ENCODE results near the gene AMMECR1. TPM values are rescaled to one million over a fixed set of nuclear protein-coding genes. Genes with fewer than 3 reads are reported as not detected.

Gene AMMECR1
- total and polyA plus RNA-seq, 2 experiments from 2014 or later, result 16.9 to 32.5 TPM

DNA sequence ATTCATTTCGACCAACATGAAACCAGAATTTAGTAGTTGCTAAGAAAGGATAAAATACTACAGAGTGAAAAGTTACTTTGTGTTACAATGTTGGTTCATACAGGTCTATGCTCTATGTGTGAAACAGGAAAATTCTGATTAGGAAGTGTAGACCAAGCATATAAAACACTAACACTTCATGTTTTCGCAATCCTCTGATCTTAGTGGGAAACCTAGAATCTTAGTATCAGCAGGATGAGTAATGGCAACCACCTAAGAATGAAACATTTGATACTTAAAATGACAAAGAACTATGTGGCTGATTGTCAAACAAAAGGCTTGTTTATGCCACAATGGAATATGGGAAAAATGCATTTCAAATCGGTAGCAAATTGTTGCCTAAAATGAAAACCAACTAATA is 116.1 kb downstream of the AMMECR1 start:
- no peak overlapping the region for H3K4me3 Mint-ChIP-seq
- Histone ChIP-seq H3K4me2 (no peak overlapping the region), H3K27ac (ENCODE audit: low read depth) (no peak overlapping the region), H2AFZ (no peak overlapping the region), H3K9me2 (ENCODE audit: insufficient read depth) (no peaks in the 10 kb centered on the region), H3K4me1 (ENCODE audit: insufficient read depth) (no peaks in the 10 kb centered on the region), H3F3A (replicated peaks; ENCODE audit: low read depth) (no peaks in the 10 kb centered on the region), H3K4me3 (no peak overlapping the region), H3K79me2 (replicated peaks; ENCODE audit: insufficient read depth) (no peaks in the 10 kb centered on the region), H3K27me3 (ENCODE audit: insufficient read depth) (no peaks in the 10 kb centered on the region), H4K20me1 (replicated peaks; ENCODE audit: insufficient read depth) (no peaks in the 10 kb centered on the region; the same call in 1 of the 2 replicates), H3K36me3 (ENCODE audit: insufficient read depth) (no peaks in the 10 kb centered on the region)
- no peaks in the 10 kb centered on the region for H3K4me1 Mint-ChIP-seq
- no peaks in the 10 kb centered on the region; the same call in 2 of the 3 replicates for H3K36me3 Mint-ChIP-seq (ENCODE audit: low read depth)
- no peak for TF ChIP-seq ZNF331 (CRISPR knock-in tag; IDR thresholded peaks at IDR 0.05; ENCODE audit: low read depth)
- TF ChIP-seq CREB1 (CRISPR knock-in tag; IDR thresholded peaks at IDR 0.05; ENCODE audit: low read depth), result no peak
- TF ChIP-seq, protein P1, sequence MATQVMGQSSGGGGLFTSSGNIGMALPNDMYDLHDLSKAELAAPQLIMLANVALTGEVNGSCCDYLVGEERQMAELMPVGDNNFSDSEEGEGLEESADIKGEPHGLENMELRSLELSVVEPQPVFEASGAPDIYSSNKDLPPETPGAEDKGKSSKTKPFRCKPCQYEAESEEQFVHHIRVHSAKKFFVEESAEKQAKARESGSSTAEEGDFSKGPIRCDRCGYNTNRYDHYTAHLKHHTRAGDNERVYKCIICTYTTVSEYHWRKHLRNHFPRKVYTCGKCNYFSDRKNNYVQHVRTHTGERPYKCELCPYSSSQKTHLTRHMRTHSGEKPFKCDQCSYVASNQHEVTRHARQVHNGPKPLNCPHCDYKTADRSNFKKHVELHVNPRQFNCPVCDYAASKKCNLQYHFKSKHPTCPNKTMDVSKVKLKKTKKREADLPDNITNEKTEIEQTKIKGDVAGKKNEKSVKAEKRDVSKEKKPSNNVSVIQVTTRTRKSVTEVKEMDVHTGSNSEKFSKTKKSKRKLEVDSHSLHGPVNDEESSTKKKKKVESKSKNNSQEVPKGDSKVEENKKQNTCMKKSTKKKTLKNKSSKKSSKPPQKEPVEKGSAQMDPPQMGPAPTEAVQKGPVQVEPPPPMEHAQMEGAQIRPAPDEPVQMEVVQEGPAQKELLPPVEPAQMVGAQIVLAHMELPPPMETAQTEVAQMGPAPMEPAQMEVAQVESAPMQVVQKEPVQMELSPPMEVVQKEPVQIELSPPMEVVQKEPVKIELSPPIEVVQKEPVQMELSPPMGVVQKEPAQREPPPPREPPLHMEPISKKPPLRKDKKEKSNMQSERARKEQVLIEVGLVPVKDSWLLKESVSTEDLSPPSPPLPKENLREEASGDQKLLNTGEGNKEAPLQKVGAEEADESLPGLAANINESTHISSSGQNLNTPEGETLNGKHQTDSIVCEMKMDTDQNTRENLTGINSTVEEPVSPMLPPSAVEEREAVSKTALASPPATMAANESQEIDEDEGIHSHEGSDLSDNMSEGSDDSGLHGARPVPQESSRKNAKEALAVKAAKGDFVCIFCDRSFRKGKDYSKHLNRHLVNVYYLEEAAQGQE (IDR thresholded peaks at IDR 0.05; ENCODE audit: unreplicated experiment), result no peak
- no peak for TF ChIP-seq NANOG (IDR thresholded peaks at IDR 0.05; ENCODE audit: borderline replicate concordance)
- no peak for TF ChIP-seq JUNB (IDR thresholded peaks at IDR 0.05; ENCODE audit: unreplicated experiment)
- no peak for TF ChIP-seq ZNF114 (CRISPR knock-in tag; IDR thresholded peaks at IDR 0.05)
- no peak for TF ChIP-seq EZH2phosphoT487 (IDR thresholded peaks at IDR 0.05; ENCODE audit: unreplicated experiment)
- TF ChIP-seq, protein P2, sequence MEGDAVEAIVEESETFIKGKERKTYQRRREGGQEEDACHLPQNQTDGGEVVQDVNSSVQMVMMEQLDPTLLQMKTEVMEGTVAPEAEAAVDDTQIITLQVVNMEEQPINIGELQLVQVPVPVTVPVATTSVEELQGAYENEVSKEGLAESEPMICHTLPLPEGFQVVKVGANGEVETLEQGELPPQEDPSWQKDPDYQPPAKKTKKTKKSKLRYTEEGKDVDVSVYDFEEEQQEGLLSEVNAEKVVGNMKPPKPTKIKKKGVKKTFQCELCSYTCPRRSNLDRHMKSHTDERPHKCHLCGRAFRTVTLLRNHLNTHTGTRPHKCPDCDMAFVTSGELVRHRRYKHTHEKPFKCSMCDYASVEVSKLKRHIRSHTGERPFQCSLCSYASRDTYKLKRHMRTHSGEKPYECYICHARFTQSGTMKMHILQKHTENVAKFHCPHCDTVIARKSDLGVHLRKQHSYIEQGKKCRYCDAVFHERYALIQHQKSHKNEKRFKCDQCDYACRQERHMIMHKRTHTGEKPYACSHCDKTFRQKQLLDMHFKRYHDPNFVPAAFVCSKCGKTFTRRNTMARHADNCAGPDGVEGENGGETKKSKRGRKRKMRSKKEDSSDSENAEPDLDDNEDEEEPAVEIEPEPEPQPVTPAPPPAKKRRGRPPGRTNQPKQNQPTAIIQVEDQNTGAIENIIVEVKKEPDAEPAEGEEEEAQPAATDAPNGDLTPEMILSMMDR (conservative IDR thresholded peaks at IDR 0.05; ENCODE audit: low read depth in 2 of 2), result no peak
- TF ChIP-seq STAT1 (IDR thresholded peaks at IDR 0.05; ENCODE audit: unreplicated experiment), result no peak
- TF ChIP-seq, protein P3, sequence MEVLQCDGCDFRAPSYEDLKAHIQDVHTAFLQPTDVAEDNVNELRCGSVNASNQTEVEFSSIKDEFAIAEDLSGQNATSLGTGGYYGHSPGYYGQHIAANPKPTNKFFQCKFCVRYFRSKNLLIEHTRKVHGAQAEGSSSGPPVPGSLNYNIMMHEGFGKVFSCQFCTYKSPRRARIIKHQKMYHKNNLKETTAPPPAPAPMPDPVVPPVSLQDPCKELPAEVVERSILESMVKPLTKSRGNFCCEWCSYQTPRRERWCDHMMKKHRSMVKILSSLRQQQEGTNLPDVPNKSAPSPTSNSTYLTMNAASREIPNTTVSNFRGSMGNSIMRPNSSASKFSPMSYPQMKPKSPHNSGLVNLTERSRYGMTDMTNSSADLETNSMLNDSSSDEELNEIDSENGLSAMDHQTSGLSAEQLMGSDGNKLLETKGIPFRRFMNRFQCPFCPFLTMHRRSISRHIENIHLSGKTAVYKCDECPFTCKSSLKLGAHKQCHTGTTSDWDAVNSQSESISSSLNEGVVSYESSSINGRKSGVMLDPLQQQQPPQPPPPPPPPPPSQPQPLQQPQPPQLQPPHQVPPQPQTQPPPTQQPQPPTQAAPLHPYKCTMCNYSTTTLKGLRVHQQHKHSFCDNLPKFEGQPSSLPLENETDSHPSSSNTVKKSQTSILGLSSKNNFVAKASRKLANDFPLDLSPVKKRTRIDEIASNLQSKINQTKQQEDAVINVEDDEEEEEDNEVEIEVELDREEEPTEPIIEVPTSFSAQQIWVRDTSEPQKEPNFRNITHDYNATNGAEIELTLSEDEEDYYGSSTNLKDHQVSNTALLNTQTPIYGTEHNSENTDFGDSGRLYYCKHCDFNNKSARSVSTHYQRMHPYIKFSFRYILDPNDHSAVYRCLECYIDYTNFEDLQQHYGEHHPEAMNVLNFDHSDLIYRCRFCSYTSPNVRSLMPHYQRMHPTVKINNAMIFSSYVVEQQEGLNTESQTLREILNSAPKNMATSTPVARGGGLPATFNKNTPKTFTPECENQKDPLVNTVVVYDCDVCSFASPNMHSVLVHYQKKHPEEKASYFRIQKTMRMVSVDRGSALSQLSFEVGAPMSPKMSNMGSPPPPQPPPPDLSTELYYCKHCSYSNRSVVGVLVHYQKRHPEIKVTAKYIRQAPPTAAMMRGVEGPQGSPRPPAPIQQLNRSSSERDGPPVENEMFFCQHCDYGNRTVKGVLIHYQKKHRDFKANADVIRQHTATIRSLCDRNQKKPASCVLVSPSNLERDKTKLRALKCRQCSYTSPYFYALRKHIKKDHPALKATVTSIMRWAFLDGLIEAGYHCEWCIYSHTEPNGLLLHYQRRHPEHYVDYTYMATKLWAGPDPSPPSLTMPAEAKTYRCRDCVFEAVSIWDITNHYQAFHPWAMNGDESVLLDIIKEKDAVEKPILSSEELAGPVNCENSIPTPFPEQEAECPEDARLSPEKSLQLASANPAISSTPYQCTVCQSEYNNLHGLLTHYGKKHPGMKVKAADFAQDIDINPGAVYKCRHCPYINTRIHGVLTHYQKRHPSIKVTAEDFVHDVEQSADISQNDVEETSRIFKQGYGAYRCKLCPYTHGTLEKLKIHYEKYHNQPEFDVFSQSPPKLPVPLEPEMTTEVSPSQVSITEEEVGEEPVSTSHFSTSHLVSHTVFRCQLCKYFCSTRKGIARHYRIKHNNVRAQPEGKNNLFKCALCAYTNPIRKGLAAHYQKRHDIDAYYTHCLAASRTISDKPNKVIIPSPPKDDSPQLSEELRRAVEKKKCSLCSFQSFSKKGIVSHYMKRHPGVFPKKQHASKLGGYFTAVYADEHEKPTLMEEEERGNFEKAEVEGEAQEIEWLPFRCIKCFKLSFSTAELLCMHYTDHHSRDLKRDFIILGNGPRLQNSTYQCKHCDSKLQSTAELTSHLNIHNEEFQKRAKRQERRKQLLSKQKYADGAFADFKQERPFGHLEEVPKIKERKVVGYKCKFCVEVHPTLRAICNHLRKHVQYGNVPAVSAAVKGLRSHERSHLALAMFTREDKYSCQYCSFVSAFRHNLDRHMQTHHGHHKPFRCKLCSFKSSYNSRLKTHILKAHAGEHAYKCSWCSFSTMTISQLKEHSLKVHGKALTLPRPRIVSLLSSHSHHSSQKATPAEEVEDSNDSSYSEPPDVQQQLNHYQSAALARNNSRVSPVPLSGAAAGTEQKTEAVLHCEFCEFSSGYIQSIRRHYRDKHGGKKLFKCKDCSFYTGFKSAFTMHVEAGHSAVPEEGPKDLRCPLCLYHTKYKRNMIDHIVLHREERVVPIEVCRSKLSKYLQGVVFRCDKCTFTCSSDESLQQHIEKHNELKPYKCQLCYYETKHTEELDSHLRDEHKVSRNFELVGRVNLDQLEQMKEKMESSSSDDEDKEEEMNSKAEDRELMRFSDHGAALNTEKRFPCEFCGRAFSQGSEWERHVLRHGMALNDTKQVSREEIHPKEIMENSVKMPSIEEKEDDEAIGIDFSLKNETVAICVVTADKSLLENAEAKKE (CRISPR knock-in tag; IDR thresholded peaks at IDR 0.05), result no peak
- TF ChIP-seq EZH2 (IDR thresholded peaks at IDR 0.05; ENCODE audit: low read depth, unreplicated experiment), result no peak
- TF ChIP-seq POLR2AphosphoS5 (IDR thresholded peaks at IDR 0.05; ENCODE audit: low read depth), result no peak
- H3K27ac Mint-ChIP-seq, result no peak overlapping the region
- H3K9me3 Mint-ChIP-seq, result no peaks in the 10 kb centered on the region
- no peak for ATAC-seq
- no peak for DNase-seq (ENCODE audit: low spot score)
- no peaks in the 10 kb centered on the region for H3K27me3 Mint-ChIP-seq (ENCODE audit: insufficient read depth, low read depth, poor library complexity)

Measured in GM23338 (cell line).